ENCODE results near the gene CIAO3. TPM values are rescaled to one million over a fixed set of nuclear protein-coding genes. Genes with fewer than 3 reads are reported as not detected.
"Not testable (repeated sequence)": the region's sequence is repeated elsewhere in the genome, so short reads cannot be mapped to it uniquely, and the experiment has no call there.

CIAO3 gene
- total RNA-seq, 2 donors from 2014 or later: 41.4 to 43.3 TPM

DNA sequence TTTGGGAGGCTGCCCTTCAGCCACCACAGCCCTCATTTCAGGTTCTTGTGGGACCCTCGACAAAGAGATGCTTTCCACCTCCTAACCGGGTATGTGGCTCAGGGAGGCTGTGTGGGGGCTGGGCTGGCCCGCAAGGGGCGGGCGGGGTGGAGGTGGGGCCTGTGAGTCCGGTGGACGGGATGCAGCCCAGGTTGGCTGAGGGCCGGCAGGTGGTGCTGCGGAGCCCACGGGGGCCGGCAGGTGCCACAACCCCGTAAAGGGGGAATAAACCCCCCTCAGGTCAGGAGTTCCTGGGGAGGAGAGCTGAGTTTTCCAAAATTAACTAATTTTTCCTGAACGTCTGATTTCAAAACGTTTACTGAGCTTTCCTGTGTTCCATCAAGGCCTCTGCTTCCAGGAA, 4.9 kb upstream of the CIAO3 start:
- DNase-seq: peak; percentile 92
- H3K4me3 Mint-ChIP-seq: no peak overlapping the region
- no peaks in the 10 kb centered on the region for H3K9me3 Mint-ChIP-seq
- no peak overlapping the region for H3K9ac ChIP-seq (ENCODE audit: extremely low read depth, low read length, poor library complexity, severe bottlenecking)
- no peaks in the 10 kb centered on the region for H3K4me1 ChIP-seq (ENCODE audit: control insufficient read depth, insufficient read depth, low read length)
- 8 to 14% methylated on average over 4 to 14 of the region's 14 CpGs for WGBS, 2 experiments (ENCODE audit: insufficient coverage in 1 of 2, insufficient read length in 1 of 2)
- H3K4me3 ChIP-seq (ENCODE audit: low read length): no peak overlapping the region
- no peaks in the 10 kb centered on the region for H3K4me1 Mint-ChIP-seq
- TF ChIP-seq, protein P1, sequence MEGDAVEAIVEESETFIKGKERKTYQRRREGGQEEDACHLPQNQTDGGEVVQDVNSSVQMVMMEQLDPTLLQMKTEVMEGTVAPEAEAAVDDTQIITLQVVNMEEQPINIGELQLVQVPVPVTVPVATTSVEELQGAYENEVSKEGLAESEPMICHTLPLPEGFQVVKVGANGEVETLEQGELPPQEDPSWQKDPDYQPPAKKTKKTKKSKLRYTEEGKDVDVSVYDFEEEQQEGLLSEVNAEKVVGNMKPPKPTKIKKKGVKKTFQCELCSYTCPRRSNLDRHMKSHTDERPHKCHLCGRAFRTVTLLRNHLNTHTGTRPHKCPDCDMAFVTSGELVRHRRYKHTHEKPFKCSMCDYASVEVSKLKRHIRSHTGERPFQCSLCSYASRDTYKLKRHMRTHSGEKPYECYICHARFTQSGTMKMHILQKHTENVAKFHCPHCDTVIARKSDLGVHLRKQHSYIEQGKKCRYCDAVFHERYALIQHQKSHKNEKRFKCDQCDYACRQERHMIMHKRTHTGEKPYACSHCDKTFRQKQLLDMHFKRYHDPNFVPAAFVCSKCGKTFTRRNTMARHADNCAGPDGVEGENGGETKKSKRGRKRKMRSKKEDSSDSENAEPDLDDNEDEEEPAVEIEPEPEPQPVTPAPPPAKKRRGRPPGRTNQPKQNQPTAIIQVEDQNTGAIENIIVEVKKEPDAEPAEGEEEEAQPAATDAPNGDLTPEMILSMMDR (conservative IDR thresholded peaks at IDR 0.05): peak; percentile 89
- no peaks in the 10 kb centered on the region for H3K27me3 Mint-ChIP-seq (ENCODE audit: insufficient read depth)
- no peaks in the 10 kb centered on the region for H3K36me3 ChIP-seq (ENCODE audit: control insufficient read depth, insufficient read depth, low read length)
- H3K27ac ChIP-seq (ENCODE audit: low read depth, low read length): no peak overlapping the region
- H3K27ac Mint-ChIP-seq: no peak overlapping the region
- H3K9me3 ChIP-seq (ENCODE audit: control insufficient read depth, low read length): no peaks in the 10 kb centered on the region
- no peaks in the 10 kb centered on the region for H3K36me3 Mint-ChIP-seq (ENCODE audit: low read depth)
- no peaks in the 10 kb centered on the region for H3K27me3 ChIP-seq (ENCODE audit: control insufficient read depth, insufficient read depth, low read length, poor library complexity, severe bottlenecking)

GRCh38 chr16:743794-744500, 3.1 kb upstream of the CIAO3 start:
- H3K27me3 ChIP-seq (ENCODE audit: control insufficient read depth, insufficient read depth, low read length, poor library complexity, severe bottlenecking): no peaks in the 10 kb centered on the region
- no peak overlapping the region for H3K4me3 ChIP-seq (ENCODE audit: low read length)
- no peak overlapping the region for H3K27ac ChIP-seq (ENCODE audit: low read depth, low read length)
- no peaks in the 10 kb centered on the region for H3K4me1 ChIP-seq (ENCODE audit: control insufficient read depth, insufficient read depth, low read length)
- no peaks in the 10 kb centered on the region for H3K36me3 ChIP-seq (ENCODE audit: control insufficient read depth, insufficient read depth, low read length)
- Mint-ChIP-seq H3K27me3 (ENCODE audit: insufficient read depth) (no peaks in the 10 kb centered on the region), H3K36me3 (ENCODE audit: low read depth) (peaks cover 8% of the 10 kb centered on the region), H3K4me1 (peaks cover 5% of the 10 kb centered on the region), H3K9me3 (no peaks in the 10 kb centered on the region), H3K4me3 (no peak overlapping the region), H3K27ac (no peak overlapping the region)
- TF ChIP-seq, protein P1 (conservative IDR thresholded peaks at IDR 0.05): peak; percentile 69
- DNase-seq: peak; percentile 75
- WGBS, 2 experiments (ENCODE audit: insufficient coverage in 1 of 2, insufficient read length in 1 of 2): 87 to 91% methylated on average over 16 to 21 of the region's 21 CpGs
- H3K9ac ChIP-seq (ENCODE audit: extremely low read depth, low read length, poor library complexity, severe bottlenecking): no peak overlapping the region
- H3K9me3 ChIP-seq (ENCODE audit: control insufficient read depth, low read length): no peaks in the 10 kb centered on the region

DNA sequence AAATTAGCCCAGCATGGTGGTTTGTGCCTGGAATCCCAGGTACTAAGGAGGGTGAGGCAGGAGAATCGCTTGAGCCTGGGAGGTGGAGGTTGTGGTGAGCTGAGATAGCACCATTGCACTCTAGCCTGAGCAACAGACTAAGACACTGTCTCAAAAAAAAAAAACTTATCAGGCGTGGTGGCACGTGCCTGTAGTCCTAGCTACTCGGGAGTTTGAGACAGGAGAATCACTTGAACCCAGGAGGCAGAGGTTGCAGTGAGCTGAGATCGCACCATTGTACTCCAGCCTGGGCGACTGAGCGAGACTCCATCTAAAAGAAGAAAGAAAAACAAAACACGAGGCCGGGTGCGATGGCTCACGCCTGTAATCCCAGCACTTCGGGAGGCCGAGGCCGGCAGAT, 2.1 kb upstream of the CIAO3 start:
- not testable (repeated sequence) for H3K4me3 ChIP-seq (ENCODE audit: low read length); H3K4me1 ChIP-seq (ENCODE audit: control insufficient read depth, insufficient read depth, low read length); H3K4me1 Mint-ChIP-seq; H3K9me3 ChIP-seq (ENCODE audit: control insufficient read depth, low read length); H3K9me3 Mint-ChIP-seq; DNase-seq; H3K4me3 Mint-ChIP-seq; H3K27me3 Mint-ChIP-seq (ENCODE audit: insufficient read depth); H3K9ac ChIP-seq (ENCODE audit: extremely low read depth, low read length, poor library complexity, severe bottlenecking); H3K27ac Mint-ChIP-seq; H3K36me3 ChIP-seq (ENCODE audit: control insufficient read depth, insufficient read depth, low read length); H3K27ac ChIP-seq (ENCODE audit: low read depth, low read length); H3K27me3 ChIP-seq (ENCODE audit: control insufficient read depth, insufficient read depth, low read length, poor library complexity, severe bottlenecking)
- peaks cover 11% of the 10 kb centered on the region for H3K36me3 Mint-ChIP-seq (ENCODE audit: low read depth)
- 93 to 98% methylated on average over 12 to 14 of the region's 14 CpGs for WGBS, 2 experiments (ENCODE audit: insufficient coverage in 1 of 2, insufficient read length in 1 of 2)
